ENCODE data around the gene FBXL19.

FBXL19 gene

GRCh38 chr16:30895627-30896260 is 27.6 kb upstream of the FBXL19 start:
- DNase-seq: no peak

- no peak for DNase-seq
Measured at GRCh38 chr16:30896261-30896888, 27.0 kb upstream of the FBXL19 start, which contains the start of gene CTF1. CTF1 (plus strand) TSS chr16:30896614; CDS start chr16:30896644, 30 bp downstream.

DNA sequence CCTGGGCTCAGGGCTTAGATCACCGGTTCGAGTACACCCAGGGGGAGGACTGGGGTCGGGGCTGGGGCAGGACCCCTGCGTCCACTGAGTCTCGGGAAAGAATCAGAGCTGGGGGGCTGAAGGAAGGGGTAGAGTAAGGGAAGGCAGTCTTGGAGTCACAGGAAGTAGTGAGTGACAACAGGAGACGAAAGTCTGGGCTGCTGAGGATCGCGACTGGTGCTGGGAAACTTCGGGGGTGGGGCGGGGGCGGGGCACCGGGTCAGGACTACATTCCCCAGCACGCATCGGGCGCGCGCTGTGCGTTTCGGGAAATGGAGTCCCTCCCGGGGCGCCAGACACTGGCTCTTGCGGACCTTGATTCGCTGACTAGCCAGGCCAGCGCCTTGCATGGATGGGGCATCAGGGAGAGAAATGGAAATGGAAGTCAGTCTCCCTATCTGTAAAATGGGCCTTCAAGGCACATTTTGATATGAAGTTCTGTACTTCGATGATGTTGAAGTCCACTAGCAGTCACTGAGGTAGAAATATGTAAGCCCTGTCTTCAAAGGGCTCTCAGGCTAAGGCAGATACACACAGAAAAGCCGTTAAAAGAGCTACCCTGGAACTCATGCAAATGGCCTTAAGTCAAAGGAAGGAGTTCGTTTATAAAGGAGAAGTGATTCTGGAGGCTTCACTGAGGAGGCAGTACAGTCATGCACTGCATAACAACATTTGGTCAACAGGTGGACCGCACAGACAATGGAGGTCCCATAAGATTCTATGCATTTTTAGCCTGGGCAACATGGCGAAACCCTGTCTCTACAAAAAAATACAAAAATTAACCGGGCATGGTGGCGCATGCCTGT is 26.3 kb upstream of the FBXL19 start:
- DNase-seq: peak; percentile 76

- DNase-seq: no peak
Measured at GRCh38 chr16:30899794-30900193, 23.6 kb upstream of the FBXL19 start.

- DNase-seq: no peak
Measured at GRCh38 chr16:30900588-30900987, 22.8 kb upstream of the FBXL19 start.

- no peak for DNase-seq
Measured at GRCh38 chr16:30901201-30902028, 22.0 kb upstream of the FBXL19 start.

DNA sequence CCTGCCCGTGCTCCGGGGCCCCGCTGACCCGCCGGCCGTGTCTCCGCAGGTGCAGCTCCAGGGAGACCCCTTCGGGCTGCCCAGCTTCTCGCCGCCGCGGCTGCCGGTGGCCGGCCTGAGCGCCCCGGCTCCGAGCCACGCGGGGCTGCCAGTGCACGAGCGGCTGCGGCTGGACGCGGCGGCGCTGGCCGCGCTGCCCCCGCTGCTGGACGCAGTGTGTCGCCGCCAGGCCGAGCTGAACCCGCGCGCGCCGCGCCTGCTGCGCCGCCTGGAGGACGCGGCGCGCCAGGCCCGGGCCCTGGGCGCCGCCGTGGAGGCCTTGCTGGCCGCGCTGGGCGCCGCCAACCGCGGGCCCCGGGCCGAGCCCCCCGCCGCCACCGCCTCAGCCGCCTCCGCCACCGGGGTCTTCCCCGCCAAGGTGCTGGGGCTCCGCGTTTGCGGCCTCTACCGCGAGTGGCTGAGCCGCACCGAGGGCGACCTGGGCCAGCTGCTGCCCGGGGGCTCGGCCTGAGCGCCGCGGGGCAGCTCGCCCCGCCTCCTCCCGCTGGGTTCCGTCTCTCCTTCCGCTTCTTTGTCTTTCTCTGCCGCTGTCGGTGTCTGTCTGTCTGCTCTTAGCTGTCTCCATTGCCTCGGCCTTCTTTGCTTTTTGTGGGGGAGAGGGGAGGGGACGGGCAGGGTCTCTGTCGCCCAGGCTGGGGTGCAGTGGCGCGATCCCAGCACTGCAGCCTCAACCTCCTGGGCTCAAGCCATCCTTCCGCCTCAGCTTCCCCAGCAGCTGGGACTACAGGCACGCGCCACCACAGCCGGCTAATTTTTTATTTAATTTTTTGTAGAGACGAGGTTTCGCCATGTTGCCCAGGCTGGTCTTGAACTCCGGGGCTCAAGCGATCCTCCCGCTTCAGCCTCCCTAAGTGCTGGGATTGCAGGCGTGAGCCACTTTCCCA is 21.1 kb upstream of the FBXL19 start:
- DNase-seq: peak; percentile 44

- no peak for DNase-seq
Measured at GRCh38 chr16:30903002-30903401, 20.4 kb upstream of the FBXL19 start.

DNA sequence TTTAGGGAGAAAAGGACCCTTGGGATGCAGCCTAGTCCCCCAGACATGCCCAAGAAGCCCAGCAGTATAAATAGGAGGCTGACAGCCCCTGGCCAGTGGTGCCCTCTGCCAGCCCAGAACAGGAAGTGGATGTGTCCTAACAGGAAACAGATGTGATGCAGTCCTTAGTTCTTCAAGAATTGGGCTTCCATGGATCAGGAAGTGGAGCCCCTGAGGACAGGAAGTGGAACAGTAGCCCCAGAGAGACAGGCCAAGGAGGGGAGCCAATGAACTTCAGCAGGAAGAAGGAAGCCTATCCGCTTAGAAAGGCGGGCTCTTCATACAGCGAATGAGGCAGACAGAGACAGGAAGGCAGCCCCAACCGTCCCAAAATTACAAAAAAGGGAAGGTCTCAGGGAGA is 19.8 kb upstream of the FBXL19 start:
- DNase-seq: peak; percentile 51

GRCh38 chr16:30904114-30904780 is 19.1 kb upstream of the FBXL19 start:
- DNase-seq: no peak

- DNase-seq: no peak
Measured at GRCh38 chr16:30907064-30907463, 16.3 kb upstream of the FBXL19 start.

DNA sequence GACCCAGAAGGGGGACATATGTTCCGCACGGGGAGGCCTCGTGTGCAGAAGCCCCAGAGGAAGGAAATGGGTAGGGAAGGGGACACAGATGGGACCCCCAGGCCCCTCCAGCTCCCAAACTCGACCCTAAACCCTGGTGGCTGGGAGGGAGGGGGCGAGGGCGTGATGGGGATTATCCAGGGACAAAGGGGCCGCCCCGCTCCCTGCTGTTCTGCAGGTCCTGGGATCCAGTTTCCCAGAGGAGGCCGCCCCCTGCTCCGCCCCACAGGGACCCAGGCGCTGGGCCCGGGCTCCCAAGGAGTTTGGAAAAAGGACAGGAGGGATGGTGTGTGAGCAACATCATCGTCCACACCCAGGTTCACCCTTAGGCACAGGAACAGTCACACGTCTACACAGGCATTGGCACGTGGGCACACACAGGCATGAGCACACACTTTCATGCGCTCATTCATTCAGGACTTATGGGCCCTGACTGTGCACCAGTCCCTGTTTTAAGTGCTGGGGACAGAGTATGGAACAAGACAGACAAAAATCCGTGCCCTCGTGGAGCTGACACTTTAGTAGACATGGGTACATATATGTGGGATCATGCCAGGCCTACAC is 12.8 kb upstream of the FBXL19 start:
- DNase-seq: no peak

DNA sequence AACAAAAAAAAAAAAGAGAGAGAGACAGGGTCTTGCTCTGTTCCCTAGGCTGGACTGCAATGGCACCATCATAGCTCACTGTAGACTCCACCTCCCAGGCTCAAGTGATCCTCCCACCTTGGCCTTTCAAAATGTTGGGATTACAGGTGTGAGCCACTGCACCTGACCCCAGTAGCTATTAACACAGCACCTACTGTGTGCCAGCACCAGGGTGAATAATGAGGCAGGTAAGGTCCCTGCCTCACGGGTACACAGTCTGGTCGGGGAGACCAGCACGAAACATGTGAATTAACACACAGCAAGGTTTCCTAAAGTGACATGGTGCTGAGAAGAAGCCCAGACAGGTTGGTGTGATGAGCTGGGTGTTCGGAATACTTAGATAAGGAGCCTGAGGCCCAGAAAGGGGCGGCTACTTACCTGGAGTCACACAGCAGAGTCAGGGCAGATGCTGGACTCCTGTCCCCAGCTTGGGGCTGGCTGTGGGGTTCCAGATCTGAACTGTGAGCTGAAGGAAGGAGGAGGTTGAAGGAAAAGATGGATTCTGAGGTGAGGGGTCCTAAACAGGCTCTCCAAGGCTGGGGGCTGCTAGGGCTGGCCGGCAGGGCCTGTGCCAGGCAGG is 10.5 kb upstream of the FBXL19 start:
- DNase-seq: no peak

DNA sequence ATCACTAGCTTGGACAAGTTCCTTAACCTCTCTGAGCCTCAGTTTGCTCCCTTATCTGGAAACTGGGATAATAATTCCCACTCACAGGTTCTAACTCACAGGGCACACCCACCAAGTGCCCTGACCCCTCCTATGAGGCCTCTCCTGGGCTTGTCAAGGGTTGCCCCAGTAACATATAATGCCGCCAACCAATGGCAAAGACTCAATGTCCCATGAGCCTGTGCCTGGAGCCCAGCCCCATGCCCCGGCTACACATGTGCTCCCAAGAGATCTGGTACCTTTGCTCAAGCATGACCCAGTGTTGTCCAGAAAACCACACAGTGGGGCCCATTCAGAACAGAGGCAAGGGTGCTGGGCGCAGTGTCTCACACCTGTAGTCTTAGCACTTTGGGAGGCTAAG is 8.5 kb upstream of the FBXL19 start:
- DNase-seq: no peak

- no peak for DNase-seq
Measured at GRCh38 chr16:30918614-30919013, 4.8 kb upstream of the FBXL19 start.

DNA sequence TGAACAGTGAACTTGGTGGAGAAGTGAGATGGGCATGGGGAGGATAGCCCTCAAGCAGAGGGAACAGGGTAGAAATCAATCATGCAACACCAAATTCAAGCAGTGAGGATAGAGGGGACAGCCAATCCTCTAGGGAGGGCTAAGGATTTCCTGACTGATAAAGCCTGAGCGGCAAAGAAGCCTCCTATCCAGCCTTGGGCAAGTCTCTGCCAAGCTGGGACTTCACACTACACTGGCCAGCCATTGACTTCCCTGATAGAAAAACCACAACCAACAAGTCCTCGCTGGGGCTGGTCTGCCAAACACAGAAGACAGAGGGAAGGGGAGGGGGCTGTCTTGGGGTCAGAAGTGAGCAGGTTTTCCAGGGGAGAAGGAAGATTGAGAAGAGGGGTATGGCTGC is 2.5 kb upstream of the FBXL19 start:
- no peak for DNase-seq

DNA sequence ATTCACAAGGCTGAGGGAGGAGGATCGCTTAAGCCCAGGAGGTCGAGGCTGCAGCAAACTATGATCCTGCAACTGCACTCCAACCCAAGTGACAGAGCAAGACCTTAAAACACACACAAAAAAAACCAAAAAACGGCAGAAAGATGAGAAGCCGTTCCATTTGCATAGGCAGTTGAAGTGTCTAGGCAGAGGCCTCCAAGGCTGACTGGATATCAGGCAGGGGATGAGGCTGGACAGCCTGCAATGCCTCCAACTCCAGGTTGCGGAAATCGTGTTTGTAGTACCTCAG is 2.0 kb upstream of the FBXL19 start:
- DNase-seq: no peak

GRCh38 chr16:30921748-30922419 is 1.5 kb upstream of the FBXL19 start:
- peak; percentile 85 for DNase-seq

DNA sequence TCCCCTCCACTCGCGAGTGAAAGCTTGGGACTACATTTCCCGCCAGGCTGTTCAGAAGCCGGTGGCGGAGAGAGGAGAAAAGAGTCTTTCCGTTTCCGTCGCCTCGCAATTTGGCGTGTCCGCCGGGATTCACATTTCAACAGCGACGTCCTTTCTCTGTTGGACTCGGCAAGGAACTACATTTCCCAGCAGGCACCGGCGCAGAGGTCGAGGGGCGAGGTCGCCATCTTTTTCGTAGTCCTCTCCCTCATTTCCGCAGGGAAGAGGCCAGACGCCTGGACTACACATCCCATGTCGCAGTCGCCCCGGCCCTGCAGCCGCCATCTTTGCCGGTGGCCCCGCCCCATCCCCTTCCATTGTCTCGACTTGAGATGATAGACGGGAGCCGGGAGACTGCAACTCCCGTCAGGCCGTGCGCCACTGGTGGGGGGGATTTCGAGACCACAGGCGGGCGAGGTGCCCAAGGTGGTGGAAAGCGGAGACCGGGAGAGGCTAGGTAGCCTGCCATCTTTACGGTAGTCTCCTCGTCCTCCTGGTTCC is 882 bp upstream of the FBXL19 start:
- DNase-seq: peak; percentile 100
